ENCODE measurements around the gene GRM3. TPM values are rescaled to one million over a fixed set of nuclear protein-coding genes. Genes with fewer than 3 reads are reported as not detected.

The GRM3 gene
- total and polyA plus RNA-seq, 4 donors, result 0.17 TPM; not detected in 3

GRCh38 chr7:86748843-86749719 is 105.4 kb downstream of the GRM3 start:
- no peaks in the 10 kb centered on the region for H3K36me3 ChIP-seq (ENCODE audit: control insufficient read depth in 4 of 4, insufficient read depth in 4 of 4, low read length in 4 of 4)
- H3K27ac ChIP-seq (ENCODE audit: low read depth in 1 of 2, low read length in 1 of 2), result no peak overlapping the region
- no peaks in the 10 kb centered on the region for H3K27me3 ChIP-seq (ENCODE audit: control insufficient read depth in 3 of 3, insufficient read depth in 3 of 3, low read length in 2 of 3)
- DNase-seq, result peak; percentile 11 to 33 (median 12)
- no peaks in the 10 kb centered on the region for H3K9me3 ChIP-seq (ENCODE audit: control insufficient read depth in 4 of 4, insufficient read depth in 3 of 4, low read length in 3 of 4)
- H3K4me3 ChIP-seq, result no peak overlapping the region
- peaks cover 0 to 17% (median 0%) of the 10 kb centered on the region in 5 donors for H3K4me1 ChIP-seq (ENCODE audit: control insufficient read depth in 5 of 5, insufficient read depth in 5 of 5, low read length in 5 of 5)
- ATAC-seq (ENCODE audit: insufficient read depth, low FRiP score), result no peak
- TF ChIP-seq CTCF (IDR thresholded peaks at IDR 0.05; ENCODE audit: control extremely low read depth, extremely low read depth), result no peak
- WGBS, 2 donors, result 75 to 81% methylated on average over 7 of the region's 7 CpGs
- no peak overlapping the region for H3K9ac ChIP-seq (ENCODE audit: insufficient read depth in 1 of 2, low read length in 2 of 2)

GRCh38 chr7:86749741-86750665 is 106.3 kb downstream of the GRM3 start:
- no peak for TF ChIP-seq CTCF (IDR thresholded peaks at IDR 0.05; ENCODE audit: control extremely low read depth, extremely low read depth)
- DNase-seq (peak in 1 of 3 donors; percentile 1), ATAC-seq (ENCODE audit: insufficient read depth, low FRiP score) (no peak)
- H3K27ac ChIP-seq (ENCODE audit: low read depth in 1 of 2, low read length in 1 of 2), result no peak overlapping the region
- H3K4me1 ChIP-seq (ENCODE audit: control insufficient read depth in 5 of 5, insufficient read depth in 5 of 5, low read length in 5 of 5), result peaks cover 0 to 13% (median 0%) of the 10 kb centered on the region in 5 donors
- H3K4me3 ChIP-seq, result no peak overlapping the region
- no peaks in the 10 kb centered on the region for H3K36me3 ChIP-seq (ENCODE audit: control insufficient read depth in 4 of 4, insufficient read depth in 4 of 4, low read length in 4 of 4)
- no peak overlapping the region for H3K9ac ChIP-seq (ENCODE audit: insufficient read depth in 1 of 2, low read length in 2 of 2)
- H3K27me3 ChIP-seq (ENCODE audit: control insufficient read depth in 3 of 3, insufficient read depth in 3 of 3, low read length in 2 of 3), result no peaks in the 10 kb centered on the region
- H3K9me3 ChIP-seq (ENCODE audit: control insufficient read depth in 4 of 4, insufficient read depth in 3 of 4, low read length in 3 of 4), result no peaks in the 10 kb centered on the region
- 88 to 89% methylated on average over 4 of the region's 4 CpGs for WGBS, 2 donors

GRCh38 chr7:86760236-86760635 is 116.5 kb downstream of the GRM3 start:
- WGBS, 2 donors, result 38 to 47% methylated on average over 4 of the region's 4 CpGs
- no peak for TF ChIP-seq CTCF (IDR thresholded peaks at IDR 0.05; ENCODE audit: control extremely low read depth, extremely low read depth)
- Histone ChIP-seq H3K4me1 (ENCODE audit: control insufficient read depth in 5 of 5, insufficient read depth in 5 of 5, low read length in 5 of 5) (no peaks in the 10 kb centered on the region), H3K36me3 (ENCODE audit: control insufficient read depth in 4 of 4, insufficient read depth in 4 of 4, low read length in 4 of 4) (no peaks in the 10 kb centered on the region), H3K4me3 (no peak overlapping the region), H3K9me3 (ENCODE audit: control insufficient read depth in 4 of 4, insufficient read depth in 3 of 4, low read length in 3 of 4) (no peaks in the 10 kb centered on the region), H3K27me3 (ENCODE audit: control insufficient read depth in 3 of 3, insufficient read depth in 3 of 3, low read length in 2 of 3) (no peaks in the 10 kb centered on the region), H3K9ac (ENCODE audit: insufficient read depth in 1 of 2, low read length in 2 of 2) (no peak overlapping the region), H3K27ac (ENCODE audit: low read depth in 1 of 2, low read length in 1 of 2) (no peak overlapping the region)
- peak in 2 of 3 donors; percentile 4 to 14 for DNase-seq
- no peak for ATAC-seq (ENCODE audit: insufficient read depth, low FRiP score)
